ENCODE measurements around the gene HRAS.
A peak's percentile ranks its signal among the peaks of the same experiment; 100 is the strongest.
"Not testable (repeated sequence)": the region's sequence is repeated elsewhere in the genome, so short reads cannot be mapped to it uniquely, and the experiment has no call there.

HRAS gene

GRCh38 chr11:535519-536454 is at the start of gene HRAS:
TSS of gene HRAS (minus strand) at chr11:535576.
- peak; percentile 91 to 94 for DNase-seq (ENCODE audit: extremely low read depth in 1 of 2, low read depth in 1 of 2)

GRCh38 chr11:584287-584686 is 48.9 kb upstream of the HRAS start:
- DNase-seq (ENCODE audit: extremely low read depth in 1 of 2, low read depth in 1 of 2) = no peak

GRCh38 chr11:581752-582151 is 46.4 kb upstream of the HRAS start:
- no peak for DNase-seq (ENCODE audit: extremely low read depth in 1 of 2, low read depth in 1 of 2)

GRCh38 chr11:581342-581741 is 46.0 kb upstream of the HRAS start:
- no peak for DNase-seq (ENCODE audit: extremely low read depth in 1 of 2, low read depth in 1 of 2)

- DNase-seq (ENCODE audit: extremely low read depth in 1 of 2, low read depth in 1 of 2) = no peak
Observed at GRCh38 chr11:579830-580601, 44.6 kb upstream of the HRAS start.

- DNase-seq (ENCODE audit: extremely low read depth in 1 of 2, low read depth in 1 of 2) = no peak
Observed at GRCh38 chr11:578276-579035, 43.1 kb upstream of the HRAS start.

- no peak for DNase-seq (ENCODE audit: extremely low read depth in 1 of 2, low read depth in 1 of 2)
Observed at GRCh38 chr11:577611-577894, 42.2 kb upstream of the HRAS start.

GRCh38 chr11:576811-577610 is 41.6 kb upstream of the HRAS start:
- no peak for DNase-seq (ENCODE audit: extremely low read depth in 1 of 2, low read depth in 1 of 2)

- DNase-seq (ENCODE audit: extremely low read depth in 1 of 2, low read depth in 1 of 2) = peak; percentile 85 to 92
Observed at GRCh38 chr11:575996-576768, 40.8 kb upstream of the HRAS start, which contains the start of gene PHRF1. TSS of gene PHRF1 (plus strand) at chr11:576470. CDS start at chr11:581513, 5,043 bp downstream.

GRCh38 chr11:575313-575995 is 40.1 kb upstream of the HRAS start:
- DNase-seq (ENCODE audit: extremely low read depth in 1 of 2, low read depth in 1 of 2) = no peak

- no peak for DNase-seq (ENCODE audit: extremely low read depth in 1 of 2, low read depth in 1 of 2)
Observed at GRCh38 chr11:574632-575312, 39.4 kb upstream of the HRAS start.

GRCh38 chr11:574031-574570 is 38.7 kb upstream of the HRAS start:
- DNase-seq (ENCODE audit: extremely low read depth in 1 of 2, low read depth in 1 of 2) = not testable (repeated sequence)

- DNase-seq (ENCODE audit: extremely low read depth in 1 of 2, low read depth in 1 of 2) = no peak
Observed at GRCh38 chr11:573146-573759, 37.9 kb upstream of the HRAS start.

GRCh38 chr11:571802-572185 is 36.4 kb upstream of the HRAS start:
- no peak for DNase-seq (ENCODE audit: extremely low read depth in 1 of 2, low read depth in 1 of 2)

GRCh38 chr11:569158-569885 is 33.9 kb upstream of the HRAS start:
- no peak for DNase-seq (ENCODE audit: extremely low read depth in 1 of 2, low read depth in 1 of 2)

GRCh38 chr11:568306-569157 is 33.2 kb upstream of the HRAS start:
- peak; percentile 89 to 94 for DNase-seq (ENCODE audit: extremely low read depth in 1 of 2, low read depth in 1 of 2)
